ENCODE results near the gene ZNF77. TPM values are rescaled to one million over a fixed set of nuclear protein-coding genes. Genes with fewer than 3 reads are reported as not detected.
"Not testable (repeated sequence)": the region's sequence is repeated elsewhere in the genome, so short reads cannot be mapped to it uniquely, and the experiment has no call there.

The ZNF77 gene
- 4.2 and 4.3 TPM in 2 replicates for total RNA-seq

GRCh38 chr19:2944775-2945574, at the start of gene ZNF77:
Gene ZNF77 (minus strand): TSS chr19:2944971. CDS start chr19:2944840, 131 bp downstream.
- intact Hi-C loops (cut with micrococcal nuclease): loop anchor here (2.0 to 5.0 kb wide), 2 partner anchors 44 to 158 kb away; partner anchors contain the start of genes THOP1 and ZNF57

- intact Hi-C loops (cut with micrococcal nuclease): no loop called here
Measured at GRCh38 chr19:2993579-2993978, 48.8 kb upstream of the ZNF77 start.

GRCh38 chr19:2992958-2993357, 48.2 kb upstream of the ZNF77 start:
- intact Hi-C loops (cut with micrococcal nuclease): no loop called here

- intact Hi-C loops (cut with micrococcal nuclease): not testable (repeated sequence)
Measured at GRCh38 chr19:2992333-2992732, 47.6 kb upstream of the ZNF77 start.

GRCh38 chr19:2989236-2989946, 44.6 kb upstream of the ZNF77 start:
- intact Hi-C loops (cut with micrococcal nuclease): no loop called here

- intact Hi-C loops (cut with micrococcal nuclease): no loop called here
Measured at GRCh38 chr19:2988568-2988967, 43.8 kb upstream of the ZNF77 start.

- intact Hi-C loops (cut with micrococcal nuclease): no loop called here
Measured at GRCh38 chr19:2987797-2988196, 43.0 kb upstream of the ZNF77 start.

GRCh38 chr19:2986951-2987524, 42.3 kb upstream of the ZNF77 start:
- intact Hi-C loops (cut with micrococcal nuclease): no loop called here

- intact Hi-C loops (cut with micrococcal nuclease): no loop called here
Measured at GRCh38 chr19:2984215-2984528, 39.4 kb upstream of the ZNF77 start.

GRCh38 chr19:2983351-2984214, 38.8 kb upstream of the ZNF77 start:
- intact Hi-C loops (cut with micrococcal nuclease): no loop called here

GRCh38 chr19:2982983-2983350, 38.2 kb upstream of the ZNF77 start:
- intact Hi-C loops (cut with micrococcal nuclease): no loop called here

- intact Hi-C loops (cut with micrococcal nuclease): no loop called here
Measured at GRCh38 chr19:2982561-2982960, 37.8 kb upstream of the ZNF77 start.

GRCh38 chr19:2981898-2982297, 37.1 kb upstream of the ZNF77 start:
- intact Hi-C loops (cut with micrococcal nuclease): no loop called here

GRCh38 chr19:2978772-2979171, 34.0 kb upstream of the ZNF77 start:
- intact Hi-C loops (cut with micrococcal nuclease): loop anchor here (5.0 kb wide), 2 partner anchors 59 to 84 kb away; partner anchors contain the start of gene TLE5

GRCh38 chr19:2978166-2978767, 33.5 kb upstream of the ZNF77 start:
- intact Hi-C loops (cut with micrococcal nuclease): loop anchor here (5.0 kb wide), 2 partner anchors 59 to 84 kb away; partner anchors contain the start of gene TLE5

GRCh38 chr19:2977746-2978138, 33.0 kb upstream of the ZNF77 start:
- intact Hi-C loops (cut with micrococcal nuclease): loop anchor here (5.0 kb wide), 2 partner anchors 60 to 85 kb away; partner anchors contain the start of gene TLE5

- intact Hi-C loops (cut with micrococcal nuclease): loop anchor here (5.0 kb wide), 2 partner anchors 60 to 85 kb away; partner anchors contain the start of gene TLE5
Measured at GRCh38 chr19:2977001-2977745, 32.4 kb upstream of the ZNF77 start, which contains the start of gene TLE6. Gene TLE6 (plus strand): TSS chr19:2977564. CDS start chr19:2978234, 670 bp downstream.

- intact Hi-C loops (cut with micrococcal nuclease): loop anchor here (5.0 kb wide), 2 partner anchors 61 to 86 kb away; partner anchors contain the start of gene TLE5
Measured at GRCh38 chr19:2976609-2977000, 31.8 kb upstream of the ZNF77 start.

GRCh38 chr19:2974342-2975041, 29.7 kb upstream of the ZNF77 start:
- intact Hi-C loops (cut with micrococcal nuclease): loop anchor here (5.0 kb wide), 2 partner anchors 63 to 88 kb away; partner anchors contain the start of gene TLE5

Measured in T-helper 2 cell treated with Interferon-gamma antibody and Interleukin-4, amounts not matched to agents 100 ng/mL and 5 ng/mL, for 36 hours (primary cell).